DND-41 (cell line): Measurements from ENCODE around the gene ITGA6.

Experiments used
- CTCF ChIP-seq: IDR thresholded peaks from 2 replicates; pipeline ENCODE4 v1.5.1; 2012; ENCODE audit warnings: borderline replicate concordance, low read length, moderate library complexity, mild to moderate bottlenecking; ENCODE audit not compliant: poor library complexity, severe bottlenecking; ENCODE audit errors: extremely low read depth
- EZH2 ChIP-seq: IDR thresholded peaks from 3 replicates; pipeline ENCODE4 v1.6.1; 2012; ENCODE audit warnings: borderline replicate concordance, low read depth, mild to moderate bottlenecking, moderate library complexity, low read length, inconsistent platforms; ENCODE audit not compliant: severe bottlenecking

DNA sequence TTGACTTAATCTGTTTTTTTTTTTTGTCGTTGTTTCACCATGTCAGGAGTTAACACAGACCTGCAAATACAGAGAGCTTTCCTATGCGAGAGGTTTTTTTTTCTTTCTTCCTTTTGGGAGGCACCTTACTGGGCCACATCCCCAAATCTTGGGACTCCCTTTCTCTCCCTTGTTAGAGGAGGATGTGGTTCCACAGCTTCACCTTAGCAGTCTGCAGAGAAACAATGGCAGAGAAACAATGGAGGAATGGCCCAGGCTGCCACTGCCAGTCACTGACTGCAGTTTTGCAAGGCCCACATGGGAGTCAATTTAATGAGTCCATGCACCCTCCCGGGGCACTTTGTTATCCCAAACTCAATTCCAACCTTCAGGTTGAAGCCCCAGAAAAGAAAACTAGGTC, 107.7 kb downstream of the ITGA6 start:
- no peak for TF ChIP-seq CTCF
- TF ChIP-seq EZH2, result no peak
